ENCODE results near the gene DENND4A.

DENND4A gene

GRCh38 chr15:65833501-65834205 is 41.6 kb upstream of the DENND4A start:
- TF ChIP-seq FOXP2 (optimal IDR thresholded peaks at IDR 0.05; ENCODE audit: borderline replicate concordance, extremely low read depth, extremely low read length, insufficient read depth), result no peak
- no peak for TF ChIP-seq POLR2AphosphoS5 (IDR thresholded peaks at IDR 0.05; ENCODE audit: low read depth, low read length)
- TF ChIP-seq SIN3A (IDR thresholded peaks at IDR 0.05; ENCODE audit: borderline replicate concordance, insufficient read depth, low read length), result no peak
- no peak for TF ChIP-seq TAF1 (IDR thresholded peaks at IDR 0.05; ENCODE audit: borderline replicate concordance, insufficient read depth, low read length)
- TF ChIP-seq REST (IDR thresholded peaks at IDR 0.05; ENCODE audit: insufficient read depth in 1 of 2, low read depth in 2 of 2, low read length in 2 of 2), result no peak

GRCh38 chr15:65832549-65833364 is 40.7 kb upstream of the DENND4A start:
- TF ChIP-seq FOXP2 (optimal IDR thresholded peaks at IDR 0.05; ENCODE audit: borderline replicate concordance, extremely low read depth, extremely low read length, insufficient read depth) (peak; percentile 65), TAF1 (IDR thresholded peaks at IDR 0.05; ENCODE audit: borderline replicate concordance, insufficient read depth, low read length) (peak; percentile 18; the same call in 1 of the 2 replicates), SIN3A (IDR thresholded peaks at IDR 0.05; ENCODE audit: borderline replicate concordance, insufficient read depth, low read length) (peak; percentile 10; the same call in 1 of the 2 replicates), POLR2AphosphoS5 (IDR thresholded peaks at IDR 0.05; ENCODE audit: low read depth, low read length) (0 out of 2 replicates have a peak, but pooled peaks have one; percentile 37), REST (IDR thresholded peaks at IDR 0.05; ENCODE audit: insufficient read depth in 1 of 2, low read depth in 2 of 2, low read length in 2 of 2) (peak in 1 of 2 experiments; percentile 63; a peak in 2 of 4 replicates)

GRCh38 chr15:65829130-65829764 is 37.2 kb upstream of the DENND4A start:
- no peak for TF ChIP-seq POLR2AphosphoS5 (IDR thresholded peaks at IDR 0.05; ENCODE audit: low read depth, low read length)
- TF ChIP-seq SIN3A (IDR thresholded peaks at IDR 0.05; ENCODE audit: borderline replicate concordance, insufficient read depth, low read length), result no peak
- no peak for TF ChIP-seq TAF1 (IDR thresholded peaks at IDR 0.05; ENCODE audit: borderline replicate concordance, insufficient read depth, low read length)
- TF ChIP-seq REST (IDR thresholded peaks at IDR 0.05; ENCODE audit: insufficient read depth in 1 of 2, low read depth in 2 of 2, low read length in 2 of 2), result no peak
- no peak for TF ChIP-seq FOXP2 (optimal IDR thresholded peaks at IDR 0.05; ENCODE audit: borderline replicate concordance, extremely low read depth, extremely low read length, insufficient read depth)

- TF ChIP-seq POLR2AphosphoS5 (IDR thresholded peaks at IDR 0.05; ENCODE audit: low read depth, low read length), result no peak
- TF ChIP-seq TAF1 (IDR thresholded peaks at IDR 0.05; ENCODE audit: borderline replicate concordance, insufficient read depth, low read length), result no peak
- no peak for TF ChIP-seq REST (IDR thresholded peaks at IDR 0.05; ENCODE audit: insufficient read depth in 1 of 2, low read depth in 2 of 2, low read length in 2 of 2)
- TF ChIP-seq SIN3A (IDR thresholded peaks at IDR 0.05; ENCODE audit: borderline replicate concordance, insufficient read depth, low read length), result no peak
- no peak for TF ChIP-seq FOXP2 (optimal IDR thresholded peaks at IDR 0.05; ENCODE audit: borderline replicate concordance, extremely low read depth, extremely low read length, insufficient read depth)
These were observed 36.5 kb upstream of the DENND4A start for GRCh38 chr15:65828585-65828984.

Data from PFSK-1 (cell line).